Tibial nerve (tissue), 4 donors: ENCODE measurements around the gene FCHSD2.
"Not testable (repeated sequence)": the region's sequence is repeated elsewhere in the genome, so short reads cannot be mapped to it uniquely, and the experiment has no call there.

Source experiments
- EP300 ChIP-seq, 2 donors: sonication (generic); formaldehyde crosslinking; IDR thresholded peaks; one replicate each; pipeline ENCODE4 v1.6.1; 2017; ENCODE audit warnings: antibody characterized with exemption in 2 of 2, mild to moderate bottlenecking in 1 of 2
- POLR2A ChIP-seq, 2 donors: fragments of 450-650 bp; IDR thresholded peaks; one replicate each; pipeline ENCODE4 v1.6.1; 2017; ENCODE audit warnings: antibody characterized with exemption in 2 of 2, mild to moderate bottlenecking in 2 of 2, moderate library complexity in 2 of 2
- TF ChIP-seq, protein P1 (sequence below), 5 experiments: fragments of 200-600 bp in 3 of 5; fragments of 450-650 bp in 2 of 5; sonication (generic) in 3 of 5; IDR thresholded peaks; one replicate each; pipeline ENCODE4 v1.5.1; 2016 to 2019; ENCODE audit warnings: antibody characterized with exemption in 5 of 5, mild to moderate bottlenecking in 3 of 5, moderate library complexity in 2 of 5

GRCh38 chr11:72827656-72828055 lies 314.5 kb downstream of the FCHSD2 start:
- TF ChIP-seq, protein P1, sequence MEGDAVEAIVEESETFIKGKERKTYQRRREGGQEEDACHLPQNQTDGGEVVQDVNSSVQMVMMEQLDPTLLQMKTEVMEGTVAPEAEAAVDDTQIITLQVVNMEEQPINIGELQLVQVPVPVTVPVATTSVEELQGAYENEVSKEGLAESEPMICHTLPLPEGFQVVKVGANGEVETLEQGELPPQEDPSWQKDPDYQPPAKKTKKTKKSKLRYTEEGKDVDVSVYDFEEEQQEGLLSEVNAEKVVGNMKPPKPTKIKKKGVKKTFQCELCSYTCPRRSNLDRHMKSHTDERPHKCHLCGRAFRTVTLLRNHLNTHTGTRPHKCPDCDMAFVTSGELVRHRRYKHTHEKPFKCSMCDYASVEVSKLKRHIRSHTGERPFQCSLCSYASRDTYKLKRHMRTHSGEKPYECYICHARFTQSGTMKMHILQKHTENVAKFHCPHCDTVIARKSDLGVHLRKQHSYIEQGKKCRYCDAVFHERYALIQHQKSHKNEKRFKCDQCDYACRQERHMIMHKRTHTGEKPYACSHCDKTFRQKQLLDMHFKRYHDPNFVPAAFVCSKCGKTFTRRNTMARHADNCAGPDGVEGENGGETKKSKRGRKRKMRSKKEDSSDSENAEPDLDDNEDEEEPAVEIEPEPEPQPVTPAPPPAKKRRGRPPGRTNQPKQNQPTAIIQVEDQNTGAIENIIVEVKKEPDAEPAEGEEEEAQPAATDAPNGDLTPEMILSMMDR (IDR thresholded peaks at IDR 0.05), result not testable (repeated sequence)
- not testable (repeated sequence) for TF ChIP-seq POLR2A, EP300 (IDR thresholded peaks at IDR 0.05)
